Measurements from ENCODE around the gene DOK3. TPM values are rescaled to one million over a fixed set of nuclear protein-coding genes. Genes with fewer than 3 reads are reported as not detected.

The DOK3 gene
- total RNA-seq, 4 donors from 2014 or later, result 6.1 to 16.6 (median 6.6) TPM

DNA sequence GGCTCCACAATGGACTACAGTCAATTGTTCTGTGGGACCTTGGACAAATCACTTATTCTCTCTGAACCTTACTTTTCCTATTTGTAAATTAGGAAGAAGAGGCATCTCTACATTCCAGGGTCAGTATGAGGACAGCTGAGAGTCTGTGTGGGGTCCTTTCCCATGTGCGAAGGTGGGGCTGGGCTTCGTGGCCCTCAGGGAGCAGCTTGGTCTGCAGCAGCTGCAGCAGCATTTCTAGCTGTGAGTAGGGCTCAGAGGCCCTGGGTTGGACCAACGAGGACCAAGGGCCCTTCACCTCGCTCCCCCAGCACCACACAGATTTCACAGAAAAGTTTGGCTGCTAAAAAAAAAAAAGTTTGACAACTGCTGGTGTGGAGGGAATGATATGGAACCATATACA lies 16.6 kb upstream of the DOK3 start:
- no peak for TF ChIP-seq POLR2A (IDR thresholded peaks at IDR 0.05)
- TF ChIP-seq EP300 (IDR thresholded peaks at IDR 0.05), result no peak
- H3K27me3 ChIP-seq, result no peaks in the 10 kb centered on the region
- H3K4me3 ChIP-seq, result no peak overlapping the region
- peaks cover 0 to 100% of the 10 kb centered on the region in 2 donors for H3K36me3 ChIP-seq
- H3K9me3 ChIP-seq, result no peaks in the 10 kb centered on the region
- WGBS, 2 donors (ENCODE audit: low coverage in 1 of 2), result 92% methylated on average over 2 of the region's 4 CpGs; no CpG with 5 or more reads in 1 of the 2 donors
- peaks cover 0 to 7% (median 0%) of the 10 kb centered on the region in 3 donors for H3K4me1 ChIP-seq
- no peak overlapping the region for H3K27ac ChIP-seq
- no peak for ATAC-seq

DNA sequence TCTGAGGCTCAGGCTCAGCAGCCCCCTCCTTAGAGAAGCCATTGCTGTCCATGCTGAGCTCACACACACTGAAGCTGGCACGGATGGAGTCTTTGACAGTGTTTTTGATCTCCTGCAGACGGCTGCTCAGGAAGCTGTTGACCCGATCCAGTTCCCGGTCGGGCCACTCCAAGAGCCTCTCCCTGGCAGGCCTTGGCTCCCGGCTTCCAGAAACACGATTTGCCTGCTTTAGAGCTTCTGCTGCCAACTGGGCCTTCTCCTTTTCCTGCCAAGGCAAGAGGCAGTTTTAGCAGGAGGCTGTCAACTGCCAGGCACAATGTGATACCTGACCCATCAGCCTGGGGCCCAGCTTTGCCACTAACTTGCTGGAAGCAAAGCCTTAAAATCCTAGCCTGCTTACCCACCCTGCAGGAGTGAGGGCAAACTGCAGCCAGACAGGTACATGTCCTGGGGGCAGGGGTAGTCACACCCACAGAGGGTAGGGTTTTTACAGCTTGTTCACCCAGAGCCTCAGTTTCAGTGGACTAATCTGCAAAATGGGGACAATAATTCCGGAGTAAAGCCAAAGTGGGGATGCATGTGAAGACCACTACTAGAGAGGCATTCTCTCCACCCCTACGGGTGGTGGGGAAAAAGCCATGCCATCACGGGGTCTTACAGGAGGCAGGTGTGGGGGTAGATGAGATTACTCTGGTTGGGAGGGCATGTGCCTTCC lies 15.5 kb upstream of the DOK3 start:
- Histone ChIP-seq H3K4me3 (no peak overlapping the region), H3K27me3 (no peaks in the 10 kb centered on the region), H3K4me1 (peaks cover 0 to 7% (median 0%) of the 10 kb centered on the region in 3 donors), H3K27ac (no peak overlapping the region), H3K9me3 (no peaks in the 10 kb centered on the region), H3K36me3 (peaks cover 0 to 100% of the 10 kb centered on the region in 2 donors)
- ATAC-seq, result no peak
- 73% methylated on average over 3 to 6 of the region's 10 CpGs for WGBS, 2 donors (ENCODE audit: low coverage in 1 of 2)
- no peak for TF ChIP-seq EP300 (IDR thresholded peaks at IDR 0.05)
- no peak for TF ChIP-seq POLR2A (IDR thresholded peaks at IDR 0.05)
- TF ChIP-seq, protein P1, sequence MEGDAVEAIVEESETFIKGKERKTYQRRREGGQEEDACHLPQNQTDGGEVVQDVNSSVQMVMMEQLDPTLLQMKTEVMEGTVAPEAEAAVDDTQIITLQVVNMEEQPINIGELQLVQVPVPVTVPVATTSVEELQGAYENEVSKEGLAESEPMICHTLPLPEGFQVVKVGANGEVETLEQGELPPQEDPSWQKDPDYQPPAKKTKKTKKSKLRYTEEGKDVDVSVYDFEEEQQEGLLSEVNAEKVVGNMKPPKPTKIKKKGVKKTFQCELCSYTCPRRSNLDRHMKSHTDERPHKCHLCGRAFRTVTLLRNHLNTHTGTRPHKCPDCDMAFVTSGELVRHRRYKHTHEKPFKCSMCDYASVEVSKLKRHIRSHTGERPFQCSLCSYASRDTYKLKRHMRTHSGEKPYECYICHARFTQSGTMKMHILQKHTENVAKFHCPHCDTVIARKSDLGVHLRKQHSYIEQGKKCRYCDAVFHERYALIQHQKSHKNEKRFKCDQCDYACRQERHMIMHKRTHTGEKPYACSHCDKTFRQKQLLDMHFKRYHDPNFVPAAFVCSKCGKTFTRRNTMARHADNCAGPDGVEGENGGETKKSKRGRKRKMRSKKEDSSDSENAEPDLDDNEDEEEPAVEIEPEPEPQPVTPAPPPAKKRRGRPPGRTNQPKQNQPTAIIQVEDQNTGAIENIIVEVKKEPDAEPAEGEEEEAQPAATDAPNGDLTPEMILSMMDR (IDR thresholded peaks at IDR 0.05), result no peak
- TF ChIP-seq POLR2AphosphoS5 (IDR thresholded peaks at IDR 0.05), result no peak

DNA sequence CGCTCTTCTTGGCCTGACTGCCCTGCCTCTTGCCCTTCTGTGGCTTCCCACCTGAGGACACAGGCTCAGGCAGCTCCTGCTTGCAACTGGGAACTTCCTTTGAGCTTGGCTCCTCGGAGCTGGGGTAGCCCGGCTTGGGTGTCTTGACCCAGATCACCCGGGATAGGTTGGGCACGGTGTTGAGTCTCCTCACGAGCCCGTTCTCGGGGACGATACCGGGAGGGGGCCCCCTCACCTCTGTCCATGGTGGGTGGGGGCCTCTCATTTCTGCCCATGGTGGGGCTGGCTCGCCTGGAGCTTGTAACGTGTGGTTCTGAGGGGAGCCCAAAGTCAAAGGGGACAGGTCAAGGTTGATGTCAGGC lies 14.9 kb upstream of the DOK3 start:
- Histone ChIP-seq H3K36me3 (peaks cover 0 to 100% of the 10 kb centered on the region in 2 donors), H3K27me3 (no peaks in the 10 kb centered on the region), H3K4me1 (peaks cover 0 to 11% (median 0%) of the 10 kb centered on the region in 3 donors), H3K9me3 (no peaks in the 10 kb centered on the region), H3K4me3 (no peak overlapping the region), H3K27ac (no peak overlapping the region)
- TF ChIP-seq POLR2AphosphoS5 (IDR thresholded peaks at IDR 0.05) (no peak), POLR2A (IDR thresholded peaks at IDR 0.05) (no peak), EP300 (IDR thresholded peaks at IDR 0.05) (no peak)
- TF ChIP-seq, protein P1 (IDR thresholded peaks at IDR 0.05), result no peak
- 82% methylated on average over 2 of the region's 12 CpGs; no CpG with 5 or more reads in 1 of the 2 donors for WGBS, 2 donors (ENCODE audit: low coverage in 1 of 2)
- ATAC-seq, result no peak

DNA sequence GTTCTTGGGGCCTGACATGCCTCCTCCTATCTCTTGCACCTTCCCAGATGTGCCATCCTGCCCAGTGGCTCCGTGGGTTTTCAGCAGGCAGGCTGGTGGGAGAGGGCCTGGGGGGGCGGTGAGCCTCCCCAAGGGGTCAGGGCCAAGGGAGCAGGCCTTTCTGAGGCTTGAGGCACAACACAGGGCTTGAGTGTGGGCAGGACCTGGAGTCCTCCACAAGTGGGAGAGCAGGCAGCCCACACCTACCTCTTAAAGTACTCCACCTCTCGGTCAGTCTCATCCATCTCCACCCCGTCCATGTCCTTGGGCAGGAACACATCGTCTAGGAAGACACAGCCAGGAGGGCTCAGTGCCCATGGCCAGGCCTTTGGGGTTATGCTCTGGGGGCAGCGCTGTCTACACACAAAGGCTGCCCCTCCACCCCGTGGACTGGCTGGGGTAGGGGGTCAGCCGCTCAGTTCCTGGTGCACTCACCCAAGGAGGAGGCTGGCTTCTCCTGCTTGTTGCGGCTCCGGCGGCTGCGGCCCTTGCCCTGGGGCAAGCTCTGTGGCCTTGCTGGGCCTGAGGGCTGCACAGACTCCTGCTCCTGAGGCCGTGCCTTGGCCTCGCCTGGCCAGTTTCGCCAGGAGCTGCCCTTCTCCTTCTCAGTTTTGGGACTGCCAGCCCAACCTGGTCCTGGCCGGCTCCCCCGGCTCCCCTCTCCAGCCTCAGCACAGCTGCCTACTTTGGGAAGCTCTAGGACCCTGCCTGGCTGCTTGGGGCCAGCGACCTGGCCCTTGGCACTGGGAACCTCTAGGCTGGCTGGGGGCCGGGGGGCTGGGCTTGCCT lies 14.3 kb upstream of the DOK3 start:
- Histone ChIP-seq H3K27me3 (no peaks in the 10 kb centered on the region), H3K4me1 (peaks cover 0 to 13% (median 0%) of the 10 kb centered on the region in 3 donors), H3K4me3 (no peak overlapping the region), H3K36me3 (peaks cover 0 to 99% of the 10 kb centered on the region in 2 donors), H3K27ac (no peak overlapping the region), H3K9me3 (no peaks in the 10 kb centered on the region)
- TF ChIP-seq POLR2AphosphoS5 (IDR thresholded peaks at IDR 0.05) (no peak), POLR2A (IDR thresholded peaks at IDR 0.05) (no peak), EP300 (IDR thresholded peaks at IDR 0.05) (no peak)
- TF ChIP-seq, protein P1 (IDR thresholded peaks at IDR 0.05), result no peak
- no peak for ATAC-seq
- WGBS, 2 donors (ENCODE audit: low coverage in 1 of 2), result no CpG with 5 or more reads among the region's 19 CpGs

DNA sequence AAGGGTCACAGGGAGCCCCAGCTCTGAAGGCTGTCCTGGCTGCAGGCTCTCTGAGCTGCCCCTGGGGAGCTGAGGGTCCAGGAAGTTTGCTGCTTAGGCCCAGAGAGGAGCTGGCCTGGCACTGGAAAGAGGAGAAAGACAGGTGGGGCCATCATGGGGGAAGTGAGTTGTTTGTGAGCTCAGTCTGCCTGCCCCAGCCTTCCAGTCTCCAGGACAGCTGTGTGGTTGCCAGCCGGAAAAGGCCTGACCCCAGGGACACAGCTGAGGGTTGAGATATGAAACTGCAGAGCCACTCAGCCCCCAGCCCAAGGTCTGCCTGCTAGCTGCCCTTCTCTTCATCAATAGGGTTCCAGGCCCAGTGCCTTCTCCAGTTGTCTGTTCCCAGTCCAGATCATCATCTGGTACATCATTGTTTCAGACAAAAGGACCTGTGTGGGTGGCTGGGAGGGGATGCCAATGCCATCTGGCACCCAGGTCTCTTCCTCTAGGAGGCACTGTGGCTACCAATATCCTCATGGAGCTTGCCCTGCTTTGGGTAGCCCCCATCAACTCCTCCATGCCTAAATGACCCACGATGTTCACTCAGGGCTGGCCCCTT lies 11.4 kb upstream of the DOK3 start:
- H3K36me3 ChIP-seq, result peaks cover 0 to 70% of the 10 kb centered on the region in 2 donors
- H3K27ac ChIP-seq, result no peak overlapping the region
- H3K4me1 ChIP-seq, result peaks cover 0 to 22% (median 6%) of the 10 kb centered on the region in 3 donors
- H3K9me3 ChIP-seq, result no peaks in the 10 kb centered on the region
- no peak for ATAC-seq
- 80% methylated on average over 1 of the region's 2 CpGs; no CpG with 5 or more reads in 1 of the 2 donors for WGBS, 2 donors (ENCODE audit: low coverage in 1 of 2)
- no peaks in the 10 kb centered on the region for H3K27me3 ChIP-seq
- no peak overlapping the region for H3K4me3 ChIP-seq
- no peak for TF ChIP-seq POLR2AphosphoS5 (IDR thresholded peaks at IDR 0.05)
- no peak for TF ChIP-seq POLR2A (IDR thresholded peaks at IDR 0.05)
- TF ChIP-seq, protein P1 (IDR thresholded peaks at IDR 0.05), result no peak
- TF ChIP-seq EP300 (IDR thresholded peaks at IDR 0.05), result no peak
